ENCODE data around the gene CDC5L.
"Not testable (repeated sequence)": the region's sequence is repeated elsewhere in the genome, so short reads cannot be mapped to it uniquely, and the experiment has no call there.

CDC5L gene

GRCh38 chr6:44387346-44388134 lies at the start of gene CDC5L:
CDC5L (plus strand) TSS chr6:44387706; CDS start chr6:44387824, 118 bp downstream.
- DNase-seq = peak; percentile 60 to 92

- peak in 1 of 2 experiments; percentile 53 for DNase-seq
Measured at GRCh38 chr6:44338228-44339122, 49.0 kb upstream of the CDC5L start.

- DNase-seq = no peak
Measured at GRCh38 chr6:44339301-44339700, 48.2 kb upstream of the CDC5L start.

GRCh38 chr6:44339763-44340625 lies 47.5 kb upstream of the CDC5L start:
- DNase-seq = no peak

DNA sequence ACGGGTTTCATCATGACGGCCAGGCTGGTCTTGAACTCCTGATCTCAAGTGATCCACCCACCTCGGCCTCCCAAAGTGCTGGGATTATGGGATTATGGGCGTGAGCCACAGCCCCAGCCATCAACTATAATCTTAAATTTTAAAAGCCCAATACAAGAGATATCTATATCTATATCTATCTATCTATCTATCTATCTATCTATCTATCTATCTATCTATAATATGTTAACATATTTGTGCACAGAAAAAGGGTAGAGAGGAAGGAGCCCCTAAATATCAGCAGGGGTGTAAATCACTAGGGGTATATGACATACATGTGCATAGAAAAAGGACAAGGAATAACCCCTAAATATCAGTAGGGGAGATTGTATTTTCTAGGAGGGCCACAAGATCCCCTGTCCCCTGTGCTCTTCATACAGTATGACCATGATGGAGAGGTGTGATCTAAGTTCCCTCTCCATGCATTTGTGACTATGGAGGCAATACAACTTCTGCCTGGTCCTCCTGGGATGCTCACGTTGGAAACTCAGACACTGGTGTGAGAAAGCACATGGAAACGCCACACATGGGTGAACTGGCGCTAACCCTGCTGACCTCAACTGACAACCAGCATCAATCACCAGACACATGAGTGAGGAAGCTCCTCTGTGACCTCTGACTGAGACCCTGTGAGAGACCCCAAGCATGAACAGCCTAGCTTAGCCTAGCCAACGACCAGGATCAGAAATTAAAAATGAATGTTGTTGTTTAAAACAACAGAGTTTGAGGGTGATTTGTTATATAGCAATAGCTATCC lies 46.2 kb upstream of the CDC5L start:
- DNase-seq = no peak

DNA sequence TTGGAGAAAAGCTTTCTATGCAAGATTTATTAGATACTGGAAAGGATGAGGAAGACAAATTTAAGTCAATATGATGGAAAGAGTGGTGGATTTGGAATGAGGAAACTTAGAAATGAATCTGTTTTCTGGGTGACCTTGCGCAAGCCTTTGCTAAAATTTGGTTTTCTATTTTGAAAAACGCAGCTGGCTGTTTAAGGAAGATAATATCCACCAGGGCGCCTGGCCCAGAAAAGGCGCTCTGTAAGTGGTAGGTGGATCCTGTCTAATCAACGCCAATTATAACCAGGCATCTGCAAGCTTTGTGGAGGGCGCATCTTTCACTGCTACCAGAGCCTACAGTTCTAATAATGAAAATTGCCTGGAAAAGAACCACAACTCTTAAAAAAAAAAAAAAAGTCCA lies 45.5 kb upstream of the CDC5L start:
- no peak for DNase-seq

- no peak for DNase-seq
Measured at GRCh38 chr6:44342489-44342888, 45.0 kb upstream of the CDC5L start, which contains the start of gene SPATS1. SPATS1 (plus strand) TSS chr6:44342650; CDS start chr6:44343096, 446 bp downstream.

GRCh38 chr6:44346818-44347217 lies 40.7 kb upstream of the CDC5L start:
- not testable (repeated sequence) for DNase-seq

GRCh38 chr6:44349904-44350649 lies 37.4 kb upstream of the CDC5L start:
- no peak for DNase-seq

DNA sequence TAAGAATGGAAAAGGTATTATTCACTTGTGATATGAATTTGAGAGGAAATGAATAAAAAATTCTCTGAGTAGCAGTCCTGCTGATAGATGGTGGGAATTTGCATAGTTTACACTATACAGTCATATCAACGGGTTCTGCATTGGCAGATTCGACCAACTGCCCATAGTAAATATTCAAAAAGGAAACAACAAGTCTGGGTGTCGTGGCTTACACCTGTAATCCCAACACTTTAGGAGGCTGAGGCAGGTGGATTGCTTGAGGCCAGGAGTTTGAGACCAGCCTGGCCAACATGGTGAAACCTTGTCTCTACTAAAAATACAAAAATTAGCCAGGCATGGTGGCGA lies 36.9 kb upstream of the CDC5L start:
- DNase-seq = not testable (repeated sequence)

DNA sequence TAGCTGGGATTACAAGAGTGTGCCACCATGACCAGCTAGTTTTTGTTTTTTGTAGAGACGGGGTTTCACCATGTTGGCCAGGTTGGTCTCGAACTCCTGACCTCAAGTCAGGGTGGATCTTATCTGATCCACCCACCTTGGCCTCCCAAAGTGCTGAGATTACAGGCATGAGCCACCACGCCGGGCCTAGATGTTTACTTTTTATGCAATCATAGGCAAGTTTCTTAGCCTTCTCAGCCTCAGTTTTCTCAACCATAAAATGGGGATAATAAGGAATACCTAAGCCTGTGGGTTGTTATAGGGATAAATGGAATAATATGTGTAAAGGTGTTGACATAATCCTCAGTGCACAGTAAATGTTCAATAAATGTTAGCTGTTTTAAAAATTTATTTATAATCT lies 35.2 kb upstream of the CDC5L start:
- DNase-seq = no peak

- DNase-seq = no peak
Measured at GRCh38 chr6:44353336-44353735, 34.2 kb upstream of the CDC5L start.

DNA sequence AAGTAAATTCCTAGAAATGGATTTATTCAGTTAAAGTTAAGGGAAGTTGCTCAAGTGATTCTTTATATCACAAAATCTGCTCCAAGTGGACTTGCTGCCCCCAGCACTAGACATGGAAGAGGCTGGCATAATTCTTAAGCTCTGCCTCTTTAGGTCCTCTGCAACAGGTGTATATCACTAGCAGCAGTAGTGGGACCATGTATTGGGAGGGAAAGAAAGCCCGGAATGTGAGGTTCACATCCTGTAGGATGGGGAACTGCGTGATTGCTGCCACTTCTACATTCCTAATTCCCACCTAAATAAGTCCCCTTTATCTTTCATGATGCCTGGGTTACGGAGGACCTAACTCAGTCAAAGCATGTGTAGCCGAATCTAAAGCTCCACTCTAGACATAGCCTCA lies 31.9 kb upstream of the CDC5L start:
- no peak for DNase-seq

DNA sequence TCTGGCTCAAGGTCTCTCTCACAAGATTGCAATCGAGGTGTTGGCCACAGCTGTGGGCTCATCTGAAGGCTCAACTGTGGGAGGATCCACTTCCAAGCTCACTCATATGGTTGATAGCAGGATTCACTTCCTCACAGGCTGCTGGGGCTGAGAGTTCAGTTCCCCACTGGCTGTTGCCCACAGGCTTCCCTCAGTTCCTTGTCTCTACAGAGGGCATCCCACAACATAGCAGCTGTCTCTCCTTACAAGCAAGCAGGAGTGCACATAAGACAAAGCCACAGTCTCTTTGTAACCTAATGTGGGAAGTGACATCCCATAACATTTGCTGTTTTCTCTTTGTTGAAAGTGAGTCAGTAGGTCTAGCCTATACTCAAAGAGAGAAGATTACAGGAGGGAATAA lies 31.0 kb upstream of the CDC5L start:
- no peak for DNase-seq

DNA sequence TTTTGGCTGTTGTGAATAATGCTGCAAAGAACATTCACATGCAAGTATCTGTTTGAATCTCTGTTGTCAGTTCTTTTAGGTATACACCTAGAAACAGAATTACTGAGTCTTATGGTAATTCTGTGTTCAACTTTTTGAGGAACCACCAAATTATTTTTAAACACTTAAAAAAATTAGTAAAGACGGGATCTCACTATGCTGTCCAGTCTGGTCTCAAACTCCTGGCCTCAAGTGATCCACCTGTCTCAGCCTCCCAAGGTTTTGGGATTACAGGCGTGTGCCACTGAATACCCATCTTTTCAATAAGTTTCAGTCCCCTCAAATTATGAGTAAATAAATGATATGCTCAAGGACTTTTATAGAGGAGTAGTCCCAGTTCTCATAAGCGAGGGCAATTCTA lies 27.5 kb upstream of the CDC5L start:
- no peak for DNase-seq

DNA sequence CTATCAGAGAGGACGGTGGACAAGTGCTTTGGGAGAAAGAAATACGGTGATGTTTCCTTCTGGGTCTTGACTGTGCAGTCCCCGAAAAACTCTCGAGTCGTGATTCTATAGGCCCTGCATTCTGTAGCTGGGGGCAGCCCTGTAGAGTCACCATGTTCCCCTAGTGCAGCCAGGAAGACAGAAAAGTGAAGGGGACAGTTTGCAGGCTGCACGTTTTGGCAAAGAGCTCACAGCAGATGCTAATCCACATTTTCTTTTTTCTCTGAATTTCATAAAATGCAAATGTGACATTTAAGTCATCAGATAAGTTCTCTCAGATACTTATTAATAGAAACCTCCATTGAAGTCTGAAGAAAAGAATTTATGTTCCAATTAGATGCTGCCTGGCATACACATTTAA lies 25.6 kb upstream of the CDC5L start:
- no peak for DNase-seq

GRCh38 chr6:44363377-44363926 lies 24.1 kb upstream of the CDC5L start:
- no peak for DNase-seq

DNA sequence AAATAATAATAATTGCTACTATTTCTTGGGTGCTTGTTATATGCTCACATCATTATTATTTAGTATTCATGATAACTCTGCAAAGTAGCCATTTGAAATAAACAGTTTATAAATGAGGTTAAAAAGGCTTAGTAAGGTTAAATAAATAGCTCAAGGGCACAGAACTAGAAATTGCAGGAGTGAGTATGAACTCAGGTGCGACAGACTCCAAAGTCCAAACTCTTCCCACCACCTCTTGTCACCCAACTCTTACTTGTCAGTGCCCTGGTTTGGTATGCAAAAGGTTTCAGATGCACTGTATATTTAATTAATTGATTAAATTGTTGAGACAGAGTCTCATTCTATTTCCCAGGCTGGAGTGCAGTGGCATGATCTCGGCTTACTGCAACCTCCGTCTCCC lies 20.7 kb upstream of the CDC5L start:
- DNase-seq = no peak

- no peak for DNase-seq
Measured at GRCh38 chr6:44367681-44368080, 19.8 kb upstream of the CDC5L start.

DNA sequence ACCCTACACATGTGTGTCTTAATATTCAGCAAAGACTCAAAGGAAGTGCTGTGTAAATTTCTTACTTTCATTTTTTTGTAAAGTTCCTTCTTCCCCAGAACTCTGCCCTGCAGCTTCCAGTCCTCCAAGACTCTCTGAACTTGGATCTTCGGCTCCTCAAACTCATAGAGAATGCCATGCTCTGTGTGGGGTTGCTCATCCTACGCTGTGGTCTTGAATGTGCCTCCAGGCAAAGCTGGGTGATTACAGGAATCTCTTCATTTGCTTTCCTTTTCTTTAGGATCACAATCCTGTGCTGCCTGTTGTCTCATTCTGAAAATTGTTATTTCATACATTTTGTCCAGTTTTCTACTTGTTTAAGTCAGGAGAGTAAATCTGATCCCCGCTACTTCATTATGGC lies 14.5 kb upstream of the CDC5L start:
- DNase-seq = no peak

- DNase-seq = no peak
Measured at GRCh38 chr6:44373787-44374186, 13.7 kb upstream of the CDC5L start.

Measured in cerebellar nuclear complex (tissue), 1 donor.